ENCODE data around the gene CDK14. TPM values are rescaled to one million over a fixed set of nuclear protein-coding genes. Genes with fewer than 3 reads are reported as not detected.

The CDK14 gene
- total RNA-seq, 4 donors from 2014 or later = 22.2 to 36.3 (median 28.6) TPM

- TF ChIP-seq EP300 (IDR thresholded peaks at IDR 0.05) (no peak), POLR2A (IDR thresholded peaks at IDR 0.05) (no peak)
- TF ChIP-seq, protein P1, sequence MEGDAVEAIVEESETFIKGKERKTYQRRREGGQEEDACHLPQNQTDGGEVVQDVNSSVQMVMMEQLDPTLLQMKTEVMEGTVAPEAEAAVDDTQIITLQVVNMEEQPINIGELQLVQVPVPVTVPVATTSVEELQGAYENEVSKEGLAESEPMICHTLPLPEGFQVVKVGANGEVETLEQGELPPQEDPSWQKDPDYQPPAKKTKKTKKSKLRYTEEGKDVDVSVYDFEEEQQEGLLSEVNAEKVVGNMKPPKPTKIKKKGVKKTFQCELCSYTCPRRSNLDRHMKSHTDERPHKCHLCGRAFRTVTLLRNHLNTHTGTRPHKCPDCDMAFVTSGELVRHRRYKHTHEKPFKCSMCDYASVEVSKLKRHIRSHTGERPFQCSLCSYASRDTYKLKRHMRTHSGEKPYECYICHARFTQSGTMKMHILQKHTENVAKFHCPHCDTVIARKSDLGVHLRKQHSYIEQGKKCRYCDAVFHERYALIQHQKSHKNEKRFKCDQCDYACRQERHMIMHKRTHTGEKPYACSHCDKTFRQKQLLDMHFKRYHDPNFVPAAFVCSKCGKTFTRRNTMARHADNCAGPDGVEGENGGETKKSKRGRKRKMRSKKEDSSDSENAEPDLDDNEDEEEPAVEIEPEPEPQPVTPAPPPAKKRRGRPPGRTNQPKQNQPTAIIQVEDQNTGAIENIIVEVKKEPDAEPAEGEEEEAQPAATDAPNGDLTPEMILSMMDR (IDR thresholded peaks at IDR 0.05) = no peak
- no peak for DNase-seq (ENCODE audit: low spot score in 2 of 2)
- whole genome bisulfite sequencing, 2 donors = 87 to 95% methylated on average over 3 of the region's 3 CpGs
Observed at GRCh38 chr7:91020636-91021385, 424.7 kb downstream of the CDK14 start.

GRCh38 chr7:91021956-91022355 lies 425.8 kb downstream of the CDK14 start:
- no peak for DNase-seq (ENCODE audit: low spot score in 2 of 2)
- H3K27me3 ChIP-seq = no peaks in the 10 kb centered on the region
- 85 to 95% methylated on average over 1 of the region's 1 CpG for WGBS, 2 donors
- no peak overlapping the region for H3K27ac ChIP-seq
- no peak overlapping the region for H3K4me3 ChIP-seq
- TF ChIP-seq POLR2A (IDR thresholded peaks at IDR 0.05) = no peak
- TF ChIP-seq, protein P1 (IDR thresholded peaks at IDR 0.05) = no peak
- no peak for TF ChIP-seq EP300 (IDR thresholded peaks at IDR 0.05)
- H3K9me3 ChIP-seq = no peaks in the 10 kb centered on the region
- H3K4me1 ChIP-seq = no peaks in the 10 kb centered on the region
- no peaks in the 10 kb centered on the region for H3K36me3 ChIP-seq

More at GRCh38 chr7:91020636-91021385, 424.7 kb downstream of the CDK14 start:
- Histone ChIP-seq H3K27me3 (no peaks in the 10 kb centered on the region), H3K4me3 (no peak overlapping the region), H3K9me3 (no peaks in the 10 kb centered on the region), H3K27ac (no peak overlapping the region), H3K4me1 (no peaks in the 10 kb centered on the region), H3K36me3 (no peaks in the 10 kb centered on the region)

GRCh38 chr7:91025906-91026390 lies 429.8 kb downstream of the CDK14 start:
- Histone ChIP-seq H3K4me3 (no peak overlapping the region), H3K27ac (no peak overlapping the region), H3K27me3 (no peaks in the 10 kb centered on the region), H3K9me3 (no peaks in the 10 kb centered on the region), H3K4me1 (no peaks in the 10 kb centered on the region), H3K36me3 (no peaks in the 10 kb centered on the region)
- DNase-seq (ENCODE audit: low spot score in 2 of 2) = no peak
- 85 to 91% methylated on average over 2 of the region's 2 CpGs for WGBS, 2 donors
- TF ChIP-seq POLR2A (IDR thresholded peaks at IDR 0.05) = no peak

DNA sequence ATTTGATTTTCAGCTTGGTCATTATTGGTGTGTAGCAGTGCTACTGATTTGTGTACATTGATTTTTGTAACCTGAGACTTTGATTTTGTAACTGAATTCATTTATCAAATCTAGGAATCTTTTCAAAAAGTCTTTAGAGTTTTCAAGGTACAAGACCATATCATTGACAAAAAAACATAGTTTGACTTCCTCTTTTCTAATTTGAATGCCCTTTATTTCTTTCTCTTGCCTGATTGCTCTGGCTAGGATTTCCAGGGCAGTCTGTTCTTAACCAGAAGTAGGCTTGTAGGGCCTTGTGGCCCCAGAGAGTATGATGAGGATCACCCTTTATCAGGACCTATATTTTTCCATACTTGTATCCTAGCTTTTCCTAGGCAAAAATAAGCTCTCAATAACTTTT lies 433.6 kb downstream of the CDK14 start:
- H3K9me3 ChIP-seq = no peaks in the 10 kb centered on the region
- no peak for TF ChIP-seq EP300 (IDR thresholded peaks at IDR 0.05)
- TF ChIP-seq, protein P1 (IDR thresholded peaks at IDR 0.05) = no peak
- no peak for TF ChIP-seq POLR2A (IDR thresholded peaks at IDR 0.05)
- H3K36me3 ChIP-seq = no peaks in the 10 kb centered on the region
- no peaks in the 10 kb centered on the region for H3K27me3 ChIP-seq
- no peak overlapping the region for H3K4me3 ChIP-seq
- no peaks in the 10 kb centered on the region for H3K4me1 ChIP-seq
- DNase-seq (ENCODE audit: low spot score in 2 of 2) = no peak
- no peak overlapping the region for H3K27ac ChIP-seq

DNA sequence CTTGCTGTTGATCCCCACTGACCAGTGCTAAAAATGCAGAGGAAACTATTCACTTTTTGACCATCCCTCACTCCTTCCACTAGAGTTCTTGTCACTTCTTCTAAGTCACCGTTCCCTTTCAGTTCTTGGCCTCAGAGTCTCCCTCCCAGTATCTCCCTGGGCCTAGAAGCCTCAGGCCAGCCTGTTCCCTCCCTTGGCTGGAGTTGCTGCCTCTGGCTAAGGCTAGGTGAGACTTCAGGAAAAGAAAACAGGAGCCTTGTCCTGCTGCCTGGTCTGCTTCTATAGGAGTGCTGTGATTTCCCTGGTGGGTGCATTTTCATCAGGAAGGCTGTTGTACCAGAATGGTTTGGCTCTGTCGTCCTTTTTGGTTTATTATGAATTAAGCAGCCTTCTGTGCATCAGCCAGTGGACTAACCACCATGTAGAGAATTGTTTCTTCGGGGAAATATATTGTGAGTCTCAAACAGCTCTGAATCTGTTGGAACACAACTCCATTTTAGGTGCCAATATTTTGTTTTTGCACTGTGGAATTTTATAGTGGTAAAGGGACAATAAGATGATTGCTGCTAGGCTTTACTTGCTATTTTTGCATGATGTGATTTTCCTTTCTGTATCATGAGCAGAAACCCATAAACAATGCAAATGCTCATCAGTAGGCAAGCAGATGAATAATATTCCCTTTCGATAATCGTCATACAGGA lies 434.7 kb downstream of the CDK14 start:
- Histone ChIP-seq H3K4me3 (no peak overlapping the region), H3K27ac (no peak overlapping the region), H3K27me3 (no peaks in the 10 kb centered on the region), H3K36me3 (no peaks in the 10 kb centered on the region), H3K4me1 (no peaks in the 10 kb centered on the region), H3K9me3 (no peaks in the 10 kb centered on the region)
- 75 to 80% methylated on average over 5 of the region's 5 CpGs for WGBS, 2 donors
- no peak for TF ChIP-seq EP300 (IDR thresholded peaks at IDR 0.05)
- no peak for TF ChIP-seq POLR2A (IDR thresholded peaks at IDR 0.05)
- TF ChIP-seq, protein P1 (IDR thresholded peaks at IDR 0.05) = no peak
- no peak for DNase-seq (ENCODE audit: low spot score in 2 of 2)
